PC-3 (cell line): ENCODE data around the gene BRPF1. TPM values are rescaled to one million over a fixed set of nuclear protein-coding genes. Genes with fewer than 3 reads are reported as not detected.

Experiments
- ATAC-seq: fragments of 200-7000 bp; cut with Tn5 transposase; 2 replicates; pipeline ENCODE4 v1.9.1; 2020; ENCODE audit warnings: mild to moderate bottlenecking, moderate library complexity
- BruUV-seq: library from RNA; stranded (reverse); fragments of 400-500 nt; replicated peaks from 2 replicates; lab custom pipeline; 2021; lab: Mats Ljungman, UMichigan
- CTCF ChIA-PET: fragments of 300-600 bp; sonication (Branson Sonifier 250); formaldehyde crosslinking; loops from one replicate; lab custom pipeline; 2022; ENCODE audit warnings: antibody characterized with exemption; lab: Charles Lee
- POLR2A ChIA-PET: fragments of 300-600 bp; sonication (Branson Sonifier 250); formaldehyde crosslinking; loops from one replicate; lab custom pipeline; 2022; ENCODE audit warnings: antibody characterized with exemption; ENCODE audit not compliant: unreplicated experiment; lab: Charles Lee
- DNase-seq: peaks from one replicate; pipeline ENCODE4 v3.0.0-alpha.2; 2015
- H2AFZ ChIP-seq: fragments of 300-600 bp; sonication (generic); 2 replicates; pipeline ENCODE4 v1.6.0; 2016; ENCODE audit warnings: antibody characterized with exemption, low read length
- H3F3A ChIP-seq: fragments of 300-600 bp; sonication (generic); one replicate; pipeline ENCODE4 v1.6.0; 2017; ENCODE audit warnings: antibody characterized with exemption, low read length, control low read depth, mild to moderate bottlenecking; ENCODE audit not compliant: unreplicated experiment
- H3K27ac ChIP-seq: fragments of 300-600 bp; sonication (generic); 2 replicates; pipeline ENCODE4 v1.5.1; 2016; ENCODE audit warnings: mild to moderate bottlenecking, low read length
- H3K27me3 ChIP-seq: fragments of 300-600 bp; sonication (generic); 2 replicates; pipeline ENCODE4 v1.6.1; 2016; ENCODE audit warnings: low read length, mixed read lengths
- H3K36me3 ChIP-seq: fragments of 300-600 bp; sonication (generic); 2 replicates; pipeline ENCODE4 v1.6.1; 2016; ENCODE audit warnings: low read depth, mixed run types, low read length, mixed read lengths
- H3K4me1 ChIP-seq: fragments of 300-600 bp; sonication (generic); 2 replicates; pipeline ENCODE4 v1.5.1; 2016; ENCODE audit warnings: low read length; ENCODE audit not compliant: insufficient read depth
- H3K4me2 ChIP-seq: fragments of 300-600 bp; sonication (generic); 2 replicates; pipeline ENCODE4 v1.6.0; 2016; ENCODE audit warnings: low read length
- H3K4me3 ChIP-seq: fragments of 300-600 bp; sonication (generic); 2 replicates; pipeline ENCODE4 v1.5.1; 2016; ENCODE audit warnings: mild to moderate bottlenecking, low read length, mixed read lengths
- H3K79me2 ChIP-seq: fragments of 300-600 bp; sonication (generic); 2 replicates; pipeline ENCODE4 v1.6.1; 2017; ENCODE audit warnings: low read length, mixed read lengths
- H3K9ac ChIP-seq: fragments of 300-600 bp; sonication (generic); 2 replicates; pipeline ENCODE4 v1.6.0; 2016; ENCODE audit warnings: mild to moderate bottlenecking, low read length
- H3K9me2 ChIP-seq: fragments of 300-600 bp; sonication (generic); replicated peaks from 2 replicates; pipeline ENCODE4 v1.6.1; 2016; ENCODE audit warnings: mixed run types, low read length, mixed read lengths
- H3K9me3 ChIP-seq: fragments of 300-600 bp; sonication (generic); 2 replicates; pipeline ENCODE4 v1.6.1; 2016; ENCODE audit warnings: low read length, mixed read lengths
- H4K20me1 ChIP-seq: fragments of 300-600 bp; sonication (generic); 2 replicates; pipeline ENCODE4 v1.6.1; 2016; ENCODE audit warnings: low read length, mixed read lengths
- EZH2 ChIP-seq: fragments of 300-600 bp; sonication (generic); IDR thresholded peaks from one replicate; pipeline ENCODE4 v1.6.1; 2017; ENCODE audit warnings: antibody characterized with exemption, mild to moderate bottlenecking, low read length; ENCODE audit not compliant: unreplicated experiment
- EZH2phosphoT487 ChIP-seq: fragments of 300-600 bp; sonication (generic); IDR thresholded peaks from 2 replicates; pipeline ENCODE4 v1.6.1; 2018; ENCODE audit warnings: mild to moderate bottlenecking, antibody characterized with exemption, low read length, borderline replicate concordance
- intact Hi-C: fragments of 100-400 bp; cut with micrococcal nuclease; formaldehyde crosslinking; loops from 2 replicates; pipeline ENCODE4 v1.9.0; 2023
- total RNA-seq: library from RNA; depleted of rRNA; stranded (reverse); fragments of >200 nt; gene quantifications from 2 replicates; pipeline ENCODE4 v1.2.3, GENCODE V29; 2014
- TF ChIP-seq, protein P1 (sequence below): fragments of 300-600 bp; sonication (generic); conservative IDR thresholded peaks from 2 replicates; pipeline ENCODE4 v1.5.1; 2017; ENCODE audit warnings: antibody characterized with exemption, low read depth, mild to moderate bottlenecking, low read length

The BRPF1 gene
- total RNA-seq, 1 experiment from 2014 or later: 27.0 TPM

DNA sequence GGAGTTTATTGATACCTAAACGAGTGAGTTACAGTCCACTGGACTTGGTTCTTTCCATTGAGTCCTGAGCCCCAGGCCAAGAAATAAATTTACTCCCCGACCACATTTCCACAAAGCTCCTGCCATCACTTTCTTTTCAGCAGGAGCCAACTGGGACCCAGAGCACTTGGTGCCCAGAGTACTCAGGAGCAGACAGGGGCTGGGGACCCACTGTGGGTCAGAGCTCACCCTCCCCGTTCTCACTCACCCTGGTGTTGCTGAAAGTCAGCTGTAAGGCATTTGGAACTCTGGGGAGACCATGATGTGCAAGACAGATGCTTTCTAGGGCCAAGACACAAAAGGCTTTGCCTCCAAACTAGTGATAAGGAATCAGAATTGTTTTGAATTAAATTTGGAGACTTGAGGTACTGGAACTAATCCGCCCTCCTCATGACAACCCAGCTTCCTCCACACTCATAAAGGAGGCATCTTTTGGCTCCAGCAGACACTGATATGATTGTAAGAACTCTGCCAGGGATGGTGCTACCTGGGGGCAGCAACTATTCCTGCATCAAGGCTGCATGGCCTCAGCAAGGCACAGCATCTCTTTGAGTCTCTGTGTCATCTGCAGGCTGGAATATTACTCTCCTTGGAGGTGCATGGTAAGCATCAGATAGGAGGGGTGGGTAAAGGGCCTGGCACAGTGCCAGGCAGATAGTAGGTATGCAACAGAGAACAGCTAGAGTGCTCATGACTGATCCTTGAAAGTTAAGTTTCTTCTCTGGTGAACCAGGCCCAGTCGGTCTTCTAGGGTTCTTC is 45.6 kb downstream of the BRPF1 start:
- intact Hi-C loops: loop anchor here (10.0 kb wide), 1 partner anchor 62 kb away; no protein-coding TSS in a partner anchor
- ATAC-seq: no peak
- H3K9ac ChIP-seq: no peak overlapping the region
- H3K79me2 ChIP-seq: no peaks in the 10 kb centered on the region
- no peaks in the 10 kb centered on the region for H3K4me1 ChIP-seq
- BruUV-seq: no TSS peak
- H3K9me2 ChIP-seq: no peaks in the 10 kb centered on the region
- ChIA-PET CTCF (no interaction called here), POLR2A (no interaction called here)
- no peaks in the 10 kb centered on the region for H3K9me3 ChIP-seq
- no peaks in the 10 kb centered on the region for H3K27me3 ChIP-seq
- TF ChIP-seq, protein P1, sequence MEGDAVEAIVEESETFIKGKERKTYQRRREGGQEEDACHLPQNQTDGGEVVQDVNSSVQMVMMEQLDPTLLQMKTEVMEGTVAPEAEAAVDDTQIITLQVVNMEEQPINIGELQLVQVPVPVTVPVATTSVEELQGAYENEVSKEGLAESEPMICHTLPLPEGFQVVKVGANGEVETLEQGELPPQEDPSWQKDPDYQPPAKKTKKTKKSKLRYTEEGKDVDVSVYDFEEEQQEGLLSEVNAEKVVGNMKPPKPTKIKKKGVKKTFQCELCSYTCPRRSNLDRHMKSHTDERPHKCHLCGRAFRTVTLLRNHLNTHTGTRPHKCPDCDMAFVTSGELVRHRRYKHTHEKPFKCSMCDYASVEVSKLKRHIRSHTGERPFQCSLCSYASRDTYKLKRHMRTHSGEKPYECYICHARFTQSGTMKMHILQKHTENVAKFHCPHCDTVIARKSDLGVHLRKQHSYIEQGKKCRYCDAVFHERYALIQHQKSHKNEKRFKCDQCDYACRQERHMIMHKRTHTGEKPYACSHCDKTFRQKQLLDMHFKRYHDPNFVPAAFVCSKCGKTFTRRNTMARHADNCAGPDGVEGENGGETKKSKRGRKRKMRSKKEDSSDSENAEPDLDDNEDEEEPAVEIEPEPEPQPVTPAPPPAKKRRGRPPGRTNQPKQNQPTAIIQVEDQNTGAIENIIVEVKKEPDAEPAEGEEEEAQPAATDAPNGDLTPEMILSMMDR: no peak
- TF ChIP-seq EZH2phosphoT487 (no peak), EZH2 (no peak)
- H3K4me3 ChIP-seq: no peak overlapping the region
- no peak overlapping the region for H3K27ac ChIP-seq
- no peak overlapping the region for H3K4me2 ChIP-seq
- H2AFZ ChIP-seq: no peak overlapping the region
- no peaks in the 10 kb centered on the region for H4K20me1 ChIP-seq
- H3K36me3 ChIP-seq: no peaks in the 10 kb centered on the region
- no peaks in the 10 kb centered on the region for H3F3A ChIP-seq
- DNase-seq: no peak

DNA sequence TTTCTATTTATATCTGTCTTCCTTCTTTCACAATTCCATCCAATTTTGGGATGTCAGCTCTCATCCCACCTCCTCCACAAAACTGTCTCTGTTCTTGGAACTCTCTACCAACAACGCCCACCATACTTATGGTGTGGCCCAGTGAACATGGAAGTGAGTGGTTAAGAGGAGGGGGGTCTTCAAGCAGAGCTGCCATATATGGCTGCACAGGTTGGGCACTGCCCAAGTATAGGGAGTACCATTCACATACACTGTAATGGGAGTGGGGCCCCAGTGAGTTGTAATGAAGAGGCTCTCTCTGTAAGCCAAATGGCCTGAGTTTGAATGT is 46.1 kb downstream of the BRPF1 start:
- Histone ChIP-seq H3K9me2 (no peaks in the 10 kb centered on the region), H4K20me1 (no peaks in the 10 kb centered on the region), H3F3A (no peaks in the 10 kb centered on the region), H3K9me3 (no peaks in the 10 kb centered on the region), H3K27ac (no peak overlapping the region), H3K36me3 (no peaks in the 10 kb centered on the region), H3K9ac (no peak overlapping the region), H3K4me2 (no peak overlapping the region), H3K79me2 (no peaks in the 10 kb centered on the region), H3K4me3 (no peak overlapping the region), H3K4me1 (no peaks in the 10 kb centered on the region), H3K27me3 (no peaks in the 10 kb centered on the region), H2AFZ (no peak overlapping the region)
- TF ChIP-seq EZH2: no peak
- TF ChIP-seq EZH2phosphoT487: no peak
- TF ChIP-seq, protein P1: no peak
- BruUV-seq: no TSS peak
- POLR2A ChIA-PET: no interaction called here
- CTCF ChIA-PET: no interaction called here
- ATAC-seq: no peak
- intact Hi-C loops: loop anchor here (10.0 kb wide), 1 partner anchor 63 kb away; no protein-coding TSS in a partner anchor
- no peak for DNase-seq
